ENCODE results near the gene CYP3A4. TPM values are rescaled to one million over a fixed set of nuclear protein-coding genes. Genes with fewer than 3 reads are reported as not detected.
"Not testable (repeated sequence)": the region's sequence is repeated elsewhere in the genome, so short reads cannot be mapped to it uniquely, and the experiment has no call there.

CYP3A4 gene
- total RNA-seq, 1 donor from 2014 or later = not detected

GRCh38 chr7:99820408-99821027 is 36.5 kb upstream of the CYP3A4 start:
- H3K4me3 ChIP-seq (ENCODE audit: low read depth, low read length) = no peak overlapping the region
- no peak for TF ChIP-seq CTCF (IDR thresholded peaks at IDR 0.05; ENCODE audit: insufficient read depth, low read length, poor library complexity, severe bottlenecking)

GRCh38 chr7:99808766-99809165 is 24.8 kb upstream of the CYP3A4 start:
- Histone ChIP-seq H3K27me3 (ENCODE audit: control insufficient read depth, insufficient read depth, low read length) (no peaks in the 10 kb centered on the region), H3K4me3 (ENCODE audit: low read depth, low read length) (no peak overlapping the region), H3K36me3 (ENCODE audit: control insufficient read depth, insufficient read depth, low read length) (no peaks in the 10 kb centered on the region)
- DNase-seq (ENCODE audit: low read depth) = no peak
- TF ChIP-seq CTCF (IDR thresholded peaks at IDR 0.05; ENCODE audit: insufficient read depth, low read length, poor library complexity, severe bottlenecking) = no peak

More at GRCh38 chr7:99820408-99821027, 36.5 kb upstream of the CYP3A4 start:
- Histone ChIP-seq H3K27me3 (ENCODE audit: control insufficient read depth, insufficient read depth, low read length) (peaks cover 2% of the 10 kb centered on the region), H3K36me3 (ENCODE audit: control insufficient read depth, insufficient read depth, low read length) (no peaks in the 10 kb centered on the region)
- no peak for DNase-seq (ENCODE audit: low read depth)

GRCh38 chr7:99806839-99807478 is 23.0 kb upstream of the CYP3A4 start:
- Histone ChIP-seq H3K36me3 (ENCODE audit: control insufficient read depth, insufficient read depth, low read length) (no peaks in the 10 kb centered on the region), H3K4me3 (ENCODE audit: low read depth, low read length) (no peak overlapping the region), H3K27me3 (ENCODE audit: control insufficient read depth, insufficient read depth, low read length) (no peaks in the 10 kb centered on the region)
- DNase-seq (ENCODE audit: low read depth) = no peak
- TF ChIP-seq CTCF (IDR thresholded peaks at IDR 0.05; ENCODE audit: insufficient read depth, low read length, poor library complexity, severe bottlenecking) = no peak

- Histone ChIP-seq H3K36me3 (ENCODE audit: control insufficient read depth, insufficient read depth, low read length) (no peaks in the 10 kb centered on the region), H3K4me3 (ENCODE audit: low read depth, low read length) (no peak overlapping the region), H3K27me3 (ENCODE audit: control insufficient read depth, insufficient read depth, low read length) (no peaks in the 10 kb centered on the region)
- no peak for TF ChIP-seq CTCF (IDR thresholded peaks at IDR 0.05; ENCODE audit: insufficient read depth, low read length, poor library complexity, severe bottlenecking)
- DNase-seq (ENCODE audit: low read depth) = no peak
Measured at GRCh38 chr7:99805641-99806040, 21.7 kb upstream of the CYP3A4 start.

GRCh38 chr7:99803118-99803517 is 19.1 kb upstream of the CYP3A4 start:
- DNase-seq (ENCODE audit: low read depth); H3K27me3 ChIP-seq (ENCODE audit: control insufficient read depth, insufficient read depth, low read length); H3K36me3 ChIP-seq (ENCODE audit: control insufficient read depth, insufficient read depth, low read length): not testable (repeated sequence)

GRCh38 chr7:99801407-99801806 is 17.4 kb upstream of the CYP3A4 start:
- not testable (repeated sequence) for H3K27me3 ChIP-seq (ENCODE audit: control insufficient read depth, insufficient read depth, low read length); H3K4me3 ChIP-seq (ENCODE audit: low read depth, low read length); H3K36me3 ChIP-seq (ENCODE audit: control insufficient read depth, insufficient read depth, low read length); DNase-seq (ENCODE audit: low read depth)

More at GRCh38 chr7:99803118-99803517, 19.1 kb upstream of the CYP3A4 start:
- not testable (repeated sequence) for H3K4me3 ChIP-seq (ENCODE audit: low read depth, low read length)

- TF ChIP-seq CTCF (IDR thresholded peaks at IDR 0.05; ENCODE audit: insufficient read depth, low read length, poor library complexity, severe bottlenecking) = no peak
- Histone ChIP-seq H3K4me3 (ENCODE audit: low read depth, low read length) (no peak overlapping the region), H3K36me3 (ENCODE audit: control insufficient read depth, insufficient read depth, low read length) (no peaks in the 10 kb centered on the region), H3K27me3 (ENCODE audit: control insufficient read depth, insufficient read depth, low read length) (no peaks in the 10 kb centered on the region)
- no peak for DNase-seq (ENCODE audit: low read depth)
Measured at GRCh38 chr7:99798972-99799371, 15.0 kb upstream of the CYP3A4 start.

GRCh38 chr7:99795864-99796263 is 11.9 kb upstream of the CYP3A4 start:
- H3K27me3 ChIP-seq (ENCODE audit: control insufficient read depth, insufficient read depth, low read length); H3K4me3 ChIP-seq (ENCODE audit: low read depth, low read length); H3K36me3 ChIP-seq (ENCODE audit: control insufficient read depth, insufficient read depth, low read length); DNase-seq (ENCODE audit: low read depth): not testable (repeated sequence)

Measured in kidney epithelial cell (primary cell).